Measurements from ENCODE around the gene CCDC88A. TPM values are rescaled to one million over a fixed set of nuclear protein-coding genes. Genes with fewer than 3 reads are reported as not detected.

CCDC88A gene
- total and polyA plus RNA-seq, 8 donors, result 6.2 to 95.1 (median 31.6) TPM

DNA sequence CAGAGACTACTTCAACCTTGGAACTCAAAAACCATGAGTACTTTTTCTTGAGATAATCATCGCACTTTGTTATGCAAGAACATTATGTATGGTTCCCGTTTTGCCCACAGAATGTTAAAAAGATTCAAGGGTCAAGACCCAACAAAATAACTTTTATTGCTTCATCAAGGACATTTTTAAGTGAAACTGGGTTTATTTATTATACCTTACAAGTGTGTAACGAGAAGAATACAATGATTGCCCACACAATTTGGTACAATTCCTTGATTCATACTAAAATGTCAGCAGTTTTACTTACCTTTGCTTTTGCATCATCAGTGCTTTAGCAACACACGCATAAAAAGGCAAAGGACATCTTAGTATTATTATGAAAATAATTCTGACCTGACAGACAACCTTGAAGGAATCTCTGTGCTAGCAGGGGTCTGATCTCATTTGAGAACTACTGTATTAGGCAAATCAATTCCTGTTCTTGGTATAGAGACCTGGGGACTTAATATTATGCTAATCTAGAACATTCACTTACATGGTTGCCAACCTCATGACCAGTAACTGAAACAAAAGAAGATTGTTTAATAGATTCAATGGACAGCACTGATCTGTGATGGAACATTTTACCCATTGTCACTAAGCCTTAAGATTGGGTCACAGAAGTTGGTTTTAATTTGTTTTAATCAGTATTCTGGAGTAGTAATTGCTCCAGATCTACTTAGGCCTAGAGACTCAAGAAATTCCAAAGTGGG lies 16.2 kb downstream of the CCDC88A start:
- intact Hi-C loops (cut with DNase I; ENCODE audit: low total_unique reads), result no loop called here
- 91 to 95% (median 92%) methylated on average over 4 of the region's 4 CpGs for WGBS, 5 donors
- no peaks in the 10 kb centered on the region for H3K9me3 ChIP-seq

DNA sequence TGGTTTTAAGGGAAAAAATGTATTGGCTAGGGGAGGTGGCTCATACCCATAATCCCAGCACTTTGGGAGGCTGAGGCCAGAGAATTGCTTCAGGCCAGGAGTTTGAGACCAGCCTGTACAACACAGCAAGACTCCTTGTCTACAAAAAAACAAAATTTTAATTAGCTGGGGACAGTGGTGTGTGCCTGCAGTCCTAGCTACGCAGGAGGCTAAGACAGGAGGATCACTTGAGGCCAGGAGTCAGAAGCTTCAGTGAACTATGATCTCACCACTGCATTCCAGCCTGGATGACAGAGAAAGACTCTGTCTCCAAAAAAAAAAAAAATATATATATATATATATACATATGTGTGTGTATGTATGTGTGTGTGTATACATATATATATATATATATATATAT lies 18.5 kb downstream of the CCDC88A start:
- intact Hi-C loops (cut with DNase I; ENCODE audit: low total_unique reads), result no loop called here
- Histone ChIP-seq H3K36me3 (peaks cover 0 to 16% (median 13%) of the 10 kb centered on the region in 4 donors), H3K27me3 (no peaks in the 10 kb centered on the region), H3K4me1 (no peaks in the 10 kb centered on the region), H3K9me3 (no peaks in the 10 kb centered on the region), H3K4me3 (no peak overlapping the region), H3K27ac (no peak overlapping the region)
- TF ChIP-seq, protein P1, sequence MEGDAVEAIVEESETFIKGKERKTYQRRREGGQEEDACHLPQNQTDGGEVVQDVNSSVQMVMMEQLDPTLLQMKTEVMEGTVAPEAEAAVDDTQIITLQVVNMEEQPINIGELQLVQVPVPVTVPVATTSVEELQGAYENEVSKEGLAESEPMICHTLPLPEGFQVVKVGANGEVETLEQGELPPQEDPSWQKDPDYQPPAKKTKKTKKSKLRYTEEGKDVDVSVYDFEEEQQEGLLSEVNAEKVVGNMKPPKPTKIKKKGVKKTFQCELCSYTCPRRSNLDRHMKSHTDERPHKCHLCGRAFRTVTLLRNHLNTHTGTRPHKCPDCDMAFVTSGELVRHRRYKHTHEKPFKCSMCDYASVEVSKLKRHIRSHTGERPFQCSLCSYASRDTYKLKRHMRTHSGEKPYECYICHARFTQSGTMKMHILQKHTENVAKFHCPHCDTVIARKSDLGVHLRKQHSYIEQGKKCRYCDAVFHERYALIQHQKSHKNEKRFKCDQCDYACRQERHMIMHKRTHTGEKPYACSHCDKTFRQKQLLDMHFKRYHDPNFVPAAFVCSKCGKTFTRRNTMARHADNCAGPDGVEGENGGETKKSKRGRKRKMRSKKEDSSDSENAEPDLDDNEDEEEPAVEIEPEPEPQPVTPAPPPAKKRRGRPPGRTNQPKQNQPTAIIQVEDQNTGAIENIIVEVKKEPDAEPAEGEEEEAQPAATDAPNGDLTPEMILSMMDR (IDR thresholded peaks at IDR 0.05), result no peak
- TF ChIP-seq EP300 (IDR thresholded peaks at IDR 0.05) (no peak), POLR2AphosphoS5 (IDR thresholded peaks at IDR 0.05) (no peak), POLR2A (IDR thresholded peaks at IDR 0.05) (no peak)
- WGBS, 5 donors, result 90 to 100% (median 100%) methylated on average over 1 of the region's 1 CpG
- no peak for DNase-seq

More for the DNA sequence above, 16.2 kb downstream of the CCDC88A start:
- H3K4me3 ChIP-seq, result no peak overlapping the region
- H3K4me1 ChIP-seq, result no peaks in the 10 kb centered on the region
- no peaks in the 10 kb centered on the region for H3K27me3 ChIP-seq
- peaks cover 0 to 16% (median 13%) of the 10 kb centered on the region in 4 donors for H3K36me3 ChIP-seq
- no peak overlapping the region for H3K27ac ChIP-seq
- no peak for TF ChIP-seq POLR2A (IDR thresholded peaks at IDR 0.05)
- TF ChIP-seq, protein P1 (IDR thresholded peaks at IDR 0.05), result no peak
- no peak for DNase-seq

DNA sequence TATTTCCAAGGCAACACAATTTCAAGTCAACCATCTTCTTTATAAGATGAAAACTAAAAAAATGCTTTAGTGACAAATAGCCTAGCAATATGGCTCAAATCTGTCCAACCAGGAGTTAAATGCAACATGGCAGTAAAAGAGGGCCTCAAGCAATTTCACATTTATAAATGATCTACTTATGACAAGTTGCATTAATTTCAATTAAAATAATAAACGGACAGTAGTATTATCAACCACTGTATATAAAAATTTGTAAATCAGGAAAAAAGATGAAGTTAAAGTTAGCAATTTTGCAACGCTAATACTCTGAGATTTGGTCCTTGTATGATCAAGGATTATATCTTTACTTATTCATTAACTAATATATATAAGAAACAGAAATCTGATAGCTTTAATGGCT lies 19.3 kb downstream of the CCDC88A start:
- 95 to 98% (median 97%) methylated on average over 2 of the region's 2 CpGs for WGBS, 5 donors
- TF ChIP-seq POLR2AphosphoS5 (IDR thresholded peaks at IDR 0.05), result no peak
- TF ChIP-seq POLR2A (IDR thresholded peaks at IDR 0.05), result no peak
- TF ChIP-seq, protein P1 (IDR thresholded peaks at IDR 0.05), result no peak
- TF ChIP-seq EP300 (IDR thresholded peaks at IDR 0.05), result no peak
- intact Hi-C loops (cut with DNase I; ENCODE audit: low total_unique reads), result no loop called here
- Histone ChIP-seq H3K36me3 (peaks cover 0 to 10% (median 8%) of the 10 kb centered on the region in 4 donors), H3K27me3 (no peaks in the 10 kb centered on the region), H3K27ac (no peak overlapping the region), H3K9me3 (no peaks in the 10 kb centered on the region), H3K4me1 (no peaks in the 10 kb centered on the region), H3K4me3 (no peak overlapping the region)
- DNase-seq, result no peak

DNA sequence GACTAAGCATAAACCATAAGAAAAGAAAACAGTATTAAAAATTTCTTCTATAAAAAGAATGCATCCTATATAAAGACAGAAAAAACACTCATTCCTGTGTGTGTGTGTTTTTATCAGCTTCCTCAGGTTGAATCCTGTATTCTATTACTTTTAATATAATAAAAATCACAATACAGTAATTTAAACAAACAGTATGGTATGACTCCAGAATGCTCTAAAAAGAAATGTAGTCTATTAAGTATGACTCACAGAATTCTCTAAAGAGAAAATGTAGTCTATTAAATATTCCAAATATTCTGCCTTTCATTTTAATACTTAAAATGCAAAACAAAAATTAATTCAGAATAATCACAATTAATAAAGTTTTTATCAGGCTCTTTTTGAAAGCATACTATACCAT lies 19.8 kb downstream of the CCDC88A start:
- TF ChIP-seq POLR2A (IDR thresholded peaks at IDR 0.05), result no peak
- TF ChIP-seq EP300 (IDR thresholded peaks at IDR 0.05), result no peak
- TF ChIP-seq, protein P1 (IDR thresholded peaks at IDR 0.05), result no peak
- TF ChIP-seq POLR2AphosphoS5 (IDR thresholded peaks at IDR 0.05), result no peak
- H3K9me3 ChIP-seq, result no peaks in the 10 kb centered on the region
- no peaks in the 10 kb centered on the region for H3K4me1 ChIP-seq
- intact Hi-C loops (cut with DNase I; ENCODE audit: low total_unique reads), result no loop called here
- no peaks in the 10 kb centered on the region for H3K27me3 ChIP-seq
- no peak overlapping the region for H3K4me3 ChIP-seq
- peaks cover 0 to 6% (median 3%) of the 10 kb centered on the region in 4 donors for H3K36me3 ChIP-seq
- no peak overlapping the region for H3K27ac ChIP-seq
- DNase-seq, result no peak
